SK-N-SH treated with all-trans-retinoic acid at 6 μM for 48 hours (cell line): ENCODE measurements around the gene RTBDN.

ENCODE experiments used
- ATAC-seq: fragments of 200-7000 bp; cut with Tn5 transposase; 3 replicates; pipeline ENCODE4 v1.9.1; 2020; ENCODE audit warnings: mild to moderate bottlenecking, moderate library complexity
- ARNTL ChIP-seq: fragments of 450-650 bp; formaldehyde crosslinking; IDR thresholded peaks from 2 replicates; pipeline ENCODE4 v1.5.0; 2020; ENCODE audit warnings: low read depth, mild to moderate bottlenecking, moderate library complexity, borderline replicate concordance
- BACH2 ChIP-seq: fragments of 250-450 bp; sonication (Bioruptor Pico); IDR thresholded peaks from 2 replicates; pipeline ENCODE4 v1.9.0; 2021; ENCODE audit warnings: mild to moderate bottlenecking, borderline replicate concordance
- CREB5 ChIP-seq: fragments of 250-450 bp; sonication (Bioruptor Pico); IDR thresholded peaks from 2 replicates; pipeline ENCODE4 v1.5.1; 2020; ENCODE audit warnings: low read depth, mild to moderate bottlenecking, moderate library complexity
- CSRNP3 ChIP-seq: fragments of 250-450 bp; sonication (Bioruptor Pico); IDR thresholded peaks from 2 replicates; pipeline ENCODE4 v1.5.1; 2021; ENCODE audit warnings: mild to moderate bottlenecking, moderate library complexity
- ESRRG ChIP-seq: fragments of 250-450 bp; sonication (Bioruptor Pico); IDR thresholded peaks from 2 replicates; pipeline ENCODE4 v1.6.1; 2021; ENCODE audit warnings: mild to moderate bottlenecking
- GLIS3 ChIP-seq: fragments of 250-450 bp; sonication (Bioruptor Pico); IDR thresholded peaks from 2 replicates; pipeline ENCODE4 v1.5.0; 2020; ENCODE audit warnings: mild to moderate bottlenecking, moderate library complexity
- ISL1 ChIP-seq: fragments of 250-450 bp; sonication (Bioruptor Pico); IDR thresholded peaks from 2 replicates; pipeline ENCODE4 v2.1.2; 2022; ENCODE audit warnings: mild to moderate bottlenecking, moderate library complexity
- OSR1 ChIP-seq: fragments of 250-450 bp; sonication (Bioruptor Pico); IDR thresholded peaks from 2 replicates; pipeline ENCODE4 v1.8.0; 2022; ENCODE audit warnings: moderate library complexity, mild to moderate bottlenecking, inconsistent platforms
- PATZ1 ChIP-seq: fragments of 250-450 bp; sonication (Bioruptor Pico); IDR thresholded peaks from 2 replicates; pipeline ENCODE4 v1.8.0; 2020; ENCODE audit warnings: mild to moderate bottlenecking, moderate library complexity, borderline replicate concordance
- POU6F1 ChIP-seq: fragments of 250-450 bp; sonication (Bioruptor Pico); IDR thresholded peaks from 2 replicates; pipeline ENCODE4 v1.8.0; 2021; ENCODE audit warnings: low read depth, mild to moderate bottlenecking, moderate library complexity, borderline replicate concordance
- TCF4 ChIP-seq: fragments of 250-450 bp; sonication (Bioruptor Pico); IDR thresholded peaks from 2 replicates; pipeline ENCODE4 v1.8.0; 2021; ENCODE audit warnings: mild to moderate bottlenecking, moderate library complexity, borderline replicate concordance
- TSHZ2 ChIP-seq: fragments of 250-450 bp; sonication (Bioruptor Pico); IDR thresholded peaks from 2 replicates; pipeline ENCODE4 v1.5.0; 2020; ENCODE audit warnings: mild to moderate bottlenecking, moderate library complexity
- ZC3H10 ChIP-seq: fragments of 250-450 bp; sonication (Bioruptor Pico); IDR thresholded peaks from 2 replicates; pipeline ENCODE4 v1.5.1; 2021; ENCODE audit warnings: mild to moderate bottlenecking, moderate library complexity
- ZFP3 ChIP-seq: fragments of 250-450 bp; sonication (Bioruptor Pico); IDR thresholded peaks from 2 replicates; pipeline ENCODE4 v1.5.0; 2020; ENCODE audit warnings: mild to moderate bottlenecking, moderate library complexity
- ZNF565 ChIP-seq: fragments of 450-650 bp; formaldehyde crosslinking; conservative IDR thresholded peaks from 2 replicates; pipeline ENCODE4 v1.5.0; 2020; ENCODE audit warnings: low read depth, mild to moderate bottlenecking, moderate library complexity
- ZNF8 ChIP-seq: fragments of 450-650 bp; formaldehyde crosslinking; IDR thresholded peaks from 2 replicates; pipeline ENCODE4 v1.5.0; 2020; ENCODE audit warnings: mild to moderate bottlenecking, moderate library complexity

Gene RTBDN

GRCh38 chr19:12880551-12881171 is 46.3 kb upstream of the RTBDN start (continued):
- TF ChIP-seq PATZ1 (no peak), POU6F1 (CRISPR knock-in tag) (no peak)

GRCh38 chr19:12875086-12875485 is 40.7 kb upstream of the RTBDN start:
- TF ChIP-seq TSHZ2 (CRISPR knock-in tag) (no peak), OSR1 (no peak), CSRNP3 (CRISPR knock-in tag) (no peak), CREB5 (CRISPR knock-in tag) (no peak), TCF4 (CRISPR knock-in tag) (no peak), BACH2 (CRISPR knock-in tag) (no peak), ESRRG (CRISPR knock-in tag) (no peak)
- TF ChIP-seq, all 23 proteins: peak for 0
- no peak for ATAC-seq

GRCh38 chr19:12873891-12874745 is 39.7 kb upstream of the RTBDN start:
- ATAC-seq: no peak
- no peak for TF ChIP-seq PATZ1
- no peak for TF ChIP-seq GLIS3 (CRISPR knock-in tag)
- TF ChIP-seq ISL1 (CRISPR knock-in tag): no peak
- TF ChIP-seq ESRRG (CRISPR knock-in tag): no peak
- TF ChIP-seq ZNF565: no peak
- no peak for TF ChIP-seq POU6F1 (CRISPR knock-in tag)
- no peak for TF ChIP-seq TCF4 (CRISPR knock-in tag)
- no peak for TF ChIP-seq ZNF8 (CRISPR knock-in tag)
- TF ChIP-seq CREB5 (CRISPR knock-in tag): no peak
- TF ChIP-seq TSHZ2 (CRISPR knock-in tag): no peak
- no peak for TF ChIP-seq ARNTL
- no peak for TF ChIP-seq ZC3H10 (CRISPR knock-in tag)
- TF ChIP-seq ZFP3 (CRISPR knock-in tag): no peak
- no peak for TF ChIP-seq OSR1
